Measurements from ENCODE around the gene KIF18A. TPM values are rescaled to one million over a fixed set of nuclear protein-coding genes. Genes with fewer than 3 reads are reported as not detected.
"Not testable (repeated sequence)": the region's sequence is repeated elsewhere in the genome, so short reads cannot be mapped to it uniquely, and the experiment has no call there.

Gene KIF18A
- total RNA-seq, 1 donor from 2014 or later = 4.7 TPM

DNA sequence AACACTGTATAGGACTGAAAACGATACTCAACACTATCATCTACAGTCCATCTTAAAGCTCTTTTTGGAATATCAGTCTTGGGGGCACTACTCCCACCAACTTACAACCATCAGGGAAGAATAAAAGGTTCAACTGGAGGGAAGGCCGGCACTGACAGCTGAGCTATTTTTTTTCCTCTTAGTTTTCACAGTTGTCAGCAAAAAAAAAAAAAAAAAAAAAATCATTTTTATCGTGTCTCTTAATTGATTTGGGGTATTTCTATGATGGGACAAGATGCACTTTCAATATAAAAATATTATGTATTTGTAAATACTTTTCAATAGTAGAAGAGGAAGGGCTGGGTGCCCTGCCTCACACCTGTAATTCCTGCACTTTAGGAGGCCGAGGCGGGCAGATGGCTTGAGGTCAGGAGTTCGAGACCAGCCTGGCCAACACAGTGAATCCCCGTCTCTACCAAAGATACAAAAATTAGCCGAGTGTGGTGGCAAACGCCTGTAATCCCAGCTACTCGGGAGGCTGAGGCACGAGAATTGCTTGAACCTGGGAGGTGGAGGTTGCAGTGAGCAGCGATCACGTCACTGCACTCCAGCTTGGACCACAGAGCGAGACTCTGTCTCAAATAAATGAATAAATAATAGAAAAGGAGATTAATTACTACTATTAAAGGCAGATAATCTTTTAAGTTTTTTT, 1.5 kb downstream of the KIF18A start:
- DNase-seq (ENCODE audit: low read depth) = no peak

DNA sequence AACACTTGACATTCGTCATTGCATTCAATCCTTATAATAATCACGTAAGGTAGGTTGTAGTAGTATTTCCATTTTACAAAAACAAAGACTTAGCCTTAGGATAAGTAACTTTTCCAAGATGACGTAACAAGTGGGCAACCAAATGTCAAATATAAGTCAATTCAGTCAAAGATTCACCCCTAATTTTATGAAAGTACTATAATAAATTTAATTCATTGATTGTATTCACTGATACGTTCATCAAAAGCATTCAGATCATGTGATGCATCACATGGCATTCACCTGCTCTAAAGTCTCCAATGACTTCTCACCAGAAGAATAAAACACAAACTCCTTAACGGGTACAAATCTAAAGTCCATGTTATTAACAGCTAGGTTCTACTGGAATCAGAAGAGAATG, 2.1 kb downstream of the KIF18A start:
- no peak for DNase-seq (ENCODE audit: low read depth)

DNA sequence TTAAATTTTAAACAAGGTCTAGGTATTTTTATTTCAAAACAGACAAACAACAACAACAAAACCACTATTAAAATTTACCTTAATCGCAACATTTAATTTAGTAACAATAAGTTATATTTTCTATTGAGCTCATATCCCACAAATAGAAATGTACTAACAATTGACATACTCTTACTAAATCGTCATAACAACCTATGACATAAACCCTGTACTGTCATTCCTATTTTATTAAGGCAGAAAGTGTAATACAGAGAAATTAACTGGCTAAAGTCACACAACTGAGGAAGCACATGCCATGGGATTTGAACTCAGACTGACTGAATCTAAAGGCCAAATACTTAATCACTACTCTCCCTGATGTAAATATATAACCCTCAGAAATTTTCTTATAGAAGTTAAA, 3.0 kb downstream of the KIF18A start:
- DNase-seq (ENCODE audit: low read depth) = no peak

DNA sequence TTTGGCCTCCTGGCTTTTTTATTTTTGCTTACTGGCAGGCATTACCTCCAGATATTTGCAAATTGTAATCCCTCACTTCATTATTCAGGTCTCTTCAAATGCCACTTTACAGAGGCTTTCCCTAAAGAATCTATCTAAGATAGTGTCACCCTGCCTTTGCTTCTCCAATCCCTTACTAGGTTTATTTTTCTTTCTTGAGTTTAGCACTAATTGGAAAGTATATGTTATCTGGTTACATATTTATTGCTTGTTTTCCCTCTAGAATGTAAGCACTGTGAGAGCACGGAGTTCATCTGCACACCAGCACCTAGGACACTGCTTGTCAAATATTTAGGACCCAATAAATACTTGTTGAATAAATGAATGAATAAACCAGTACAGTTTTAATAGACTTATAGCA, 3.5 kb downstream of the KIF18A start:
- no peak for DNase-seq (ENCODE audit: low read depth)

DNA sequence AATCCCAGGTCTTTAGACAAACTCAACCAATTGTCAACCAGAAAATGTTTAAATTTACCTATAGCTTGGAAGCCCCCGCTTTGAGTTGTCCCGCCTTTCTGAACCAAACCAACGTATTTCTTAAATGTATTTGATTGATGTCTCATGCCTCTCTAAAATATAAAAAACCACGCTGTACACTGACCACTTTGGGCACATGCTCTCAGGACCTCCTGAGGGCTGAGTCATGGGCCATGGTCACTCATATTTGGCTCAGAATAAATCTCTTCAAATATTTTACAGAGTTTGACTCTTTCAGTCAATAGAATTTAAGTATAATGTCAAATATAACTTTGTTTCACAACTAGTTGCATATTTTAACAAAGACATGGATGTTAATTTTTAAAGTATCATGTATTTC, 5.7 kb downstream of the KIF18A start:
- DNase-seq (ENCODE audit: low read depth) = peak; percentile 57

DNA sequence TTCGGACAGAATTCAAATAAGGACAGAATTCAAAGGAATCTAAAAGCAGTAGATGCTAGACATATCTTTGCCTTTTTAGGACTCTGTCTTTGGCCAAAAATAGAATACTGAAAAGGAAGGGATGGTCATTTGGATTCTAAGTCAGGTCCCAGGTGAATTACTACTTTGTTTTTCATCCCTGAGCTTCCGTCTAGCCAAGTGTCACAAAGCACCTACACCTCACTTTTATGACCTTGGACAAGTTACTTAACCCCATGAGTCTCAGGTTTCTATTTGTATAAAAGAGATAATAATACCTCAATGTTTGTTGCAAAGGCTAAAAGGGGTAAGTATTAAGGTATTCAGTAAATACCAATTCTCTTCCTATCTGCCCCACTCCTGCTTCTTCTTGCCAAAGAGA, 7.3 kb downstream of the KIF18A start:
- DNase-seq (ENCODE audit: low read depth) = no peak

DNA sequence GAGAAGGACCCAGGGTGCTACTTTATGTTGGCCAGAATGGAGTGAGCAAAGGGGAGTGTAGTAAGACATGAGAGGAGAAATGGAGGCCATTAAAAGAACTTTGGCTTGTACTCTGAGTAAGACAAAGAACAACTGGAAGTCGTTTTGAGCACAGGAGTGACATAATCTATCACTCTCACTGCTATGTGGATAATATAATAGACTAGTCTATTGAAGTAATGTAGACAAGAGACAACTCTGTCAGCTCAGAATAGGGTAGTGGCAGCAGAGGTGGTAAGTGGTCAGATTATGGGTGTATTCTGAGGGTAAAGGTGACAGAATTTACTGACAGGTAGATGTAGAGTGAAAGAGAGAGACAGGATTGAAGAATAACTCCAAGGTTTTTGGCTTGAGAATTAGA, 8.2 kb downstream of the KIF18A start:
- DNase-seq (ENCODE audit: low read depth) = no peak

DNA sequence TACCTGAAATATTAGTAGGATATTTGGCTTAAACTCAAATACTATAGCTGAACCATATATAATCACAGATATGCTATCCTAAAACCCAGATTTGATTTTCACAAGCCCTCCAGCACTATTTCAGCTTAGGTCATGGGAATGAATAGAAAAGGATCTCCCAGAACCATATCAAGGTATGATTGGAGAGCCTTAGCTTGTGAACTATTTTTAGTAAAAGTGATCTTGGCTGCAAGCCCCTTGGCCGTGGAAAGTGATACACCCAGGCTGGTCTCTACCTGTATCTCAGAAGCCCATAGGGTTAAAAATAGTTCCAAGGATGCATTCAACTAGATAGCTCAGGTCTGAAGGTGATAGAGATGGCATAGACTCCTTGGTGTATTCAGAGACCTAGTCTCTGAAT, 9.7 kb downstream of the KIF18A start:
- no peak for DNase-seq (ENCODE audit: low read depth)

DNA sequence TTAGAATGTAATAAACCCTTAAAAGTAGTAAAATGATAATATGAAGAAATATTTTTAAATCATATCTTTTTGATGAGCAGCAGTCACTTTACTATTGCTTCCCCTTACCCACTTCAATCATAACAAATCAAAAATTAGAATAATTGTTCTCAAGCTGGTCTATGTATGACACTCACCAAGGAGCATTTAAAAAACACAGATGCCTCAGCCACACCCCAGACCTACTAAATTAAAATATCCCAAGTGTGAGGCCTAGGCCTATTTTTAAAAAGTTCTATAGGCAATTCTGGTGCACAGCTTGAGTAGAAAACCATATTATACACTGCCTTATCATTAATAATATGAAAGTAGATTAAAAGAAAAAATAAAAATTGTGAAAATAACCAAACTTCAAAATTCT, 15.2 kb downstream of the KIF18A start:
- peak; percentile 53 for DNase-seq (ENCODE audit: low read depth)

DNA sequence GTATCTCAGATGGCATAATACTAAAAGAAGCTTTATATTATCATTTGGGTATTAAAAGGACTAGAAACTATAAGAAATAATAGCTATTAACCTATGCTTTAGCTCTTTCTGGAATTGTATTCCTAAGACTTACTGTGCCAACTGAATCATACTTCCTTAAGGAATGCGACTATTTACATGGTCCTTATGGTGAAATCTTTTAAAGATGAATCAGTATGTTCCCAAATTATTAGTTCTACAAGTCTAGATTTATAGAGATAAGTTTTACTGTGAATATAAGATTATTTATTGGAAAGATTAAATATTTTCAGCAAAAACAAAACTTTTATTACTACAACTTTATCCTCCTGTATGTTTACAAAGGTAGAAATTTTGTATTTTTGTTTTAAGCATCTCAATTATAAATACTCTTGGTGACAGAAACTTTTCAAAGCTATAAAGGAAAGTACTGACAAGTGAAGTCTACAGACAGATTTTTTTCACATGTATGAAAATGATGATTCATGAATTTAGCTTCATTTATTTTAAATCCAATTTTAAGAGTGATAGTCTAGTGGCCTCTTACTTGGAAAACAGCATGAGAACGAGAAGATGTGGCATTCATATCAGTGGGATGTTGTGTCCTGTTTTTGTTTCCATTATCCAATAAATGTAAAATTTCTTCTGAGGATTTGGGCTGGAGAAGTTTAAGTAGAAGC, 17.8 kb downstream of the KIF18A start:
- no peak for DNase-seq (ENCODE audit: low read depth)

DNA sequence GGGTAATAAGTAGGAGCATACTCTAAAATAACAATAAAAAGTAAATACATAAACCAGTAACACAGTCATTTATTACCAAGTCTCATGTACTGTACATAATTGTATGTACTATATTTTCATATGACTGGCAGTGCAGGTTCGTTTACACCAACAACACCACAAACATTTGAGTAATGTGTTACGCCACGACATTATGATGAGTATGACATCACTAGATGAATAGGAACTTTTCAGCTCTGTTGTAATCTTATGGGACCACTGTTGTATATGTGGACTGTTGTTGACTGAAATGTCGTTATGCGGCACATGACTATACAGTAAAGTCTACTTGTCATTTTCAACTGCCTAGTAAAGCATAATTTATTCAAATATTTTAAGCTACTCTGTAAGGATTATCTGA, 18.6 kb downstream of the KIF18A start:
- DNase-seq (ENCODE audit: low read depth) = no peak

DNA sequence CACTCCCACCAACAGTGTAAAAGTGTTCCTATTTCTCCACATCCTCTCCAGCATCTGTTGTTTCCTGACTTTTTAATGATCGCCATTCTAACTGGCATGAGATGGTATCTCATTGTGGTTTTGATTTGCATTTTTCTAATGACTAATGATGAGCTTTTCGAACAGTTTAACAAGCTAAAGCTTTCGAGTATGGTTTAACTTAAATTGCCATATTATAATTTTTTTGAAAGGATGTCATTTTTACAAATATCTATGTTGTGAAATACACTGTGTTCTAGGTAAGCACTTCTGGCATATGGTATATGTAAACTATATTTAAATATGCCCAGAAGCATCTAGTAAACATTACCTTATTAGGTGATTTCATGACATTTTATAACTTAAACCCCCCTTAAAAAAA, 20.3 kb downstream of the KIF18A start:
- DNase-seq (ENCODE audit: low read depth) = not testable (repeated sequence)

DNA sequence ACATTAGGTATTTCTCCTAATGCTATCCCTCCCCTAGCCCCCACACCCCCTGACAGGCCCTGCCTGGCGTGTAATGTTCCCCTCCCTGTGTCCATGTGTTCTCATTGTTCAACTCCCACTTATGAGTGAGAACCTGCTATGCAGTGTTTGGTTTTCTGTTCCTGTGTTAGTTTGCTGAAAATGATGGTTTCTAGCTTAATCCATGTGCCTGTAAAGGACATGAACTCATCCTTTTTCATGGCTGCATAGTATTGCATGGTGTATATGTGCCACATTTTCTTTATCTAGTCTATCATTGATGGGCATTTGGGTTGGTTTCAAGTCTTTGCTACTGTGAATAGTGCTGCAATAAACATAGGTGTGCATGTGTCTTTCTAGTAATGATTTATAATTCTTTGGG, 20.8 kb downstream of the KIF18A start:
- DNase-seq (ENCODE audit: low read depth) = not testable (repeated sequence)

DNA sequence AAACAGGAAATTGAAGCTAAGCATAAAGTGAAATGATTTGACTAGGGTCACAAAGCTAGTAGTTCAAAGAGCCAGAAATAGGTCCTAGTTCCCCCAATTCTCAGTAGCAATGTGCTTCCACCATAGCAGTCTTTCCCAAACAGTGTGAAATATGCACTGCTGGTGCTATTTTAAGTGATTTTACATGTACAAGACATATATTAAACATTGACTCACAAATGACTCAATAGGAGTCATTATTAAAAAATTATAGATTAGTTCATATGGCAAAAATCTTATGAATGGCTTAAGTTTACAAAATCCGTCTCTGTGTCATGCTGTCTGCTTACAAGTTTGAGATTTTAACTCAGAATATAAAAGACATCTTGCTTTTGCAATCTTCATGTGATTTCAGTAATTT, 21.4 kb downstream of the KIF18A start:
- DNase-seq (ENCODE audit: low read depth) = no peak

DNA sequence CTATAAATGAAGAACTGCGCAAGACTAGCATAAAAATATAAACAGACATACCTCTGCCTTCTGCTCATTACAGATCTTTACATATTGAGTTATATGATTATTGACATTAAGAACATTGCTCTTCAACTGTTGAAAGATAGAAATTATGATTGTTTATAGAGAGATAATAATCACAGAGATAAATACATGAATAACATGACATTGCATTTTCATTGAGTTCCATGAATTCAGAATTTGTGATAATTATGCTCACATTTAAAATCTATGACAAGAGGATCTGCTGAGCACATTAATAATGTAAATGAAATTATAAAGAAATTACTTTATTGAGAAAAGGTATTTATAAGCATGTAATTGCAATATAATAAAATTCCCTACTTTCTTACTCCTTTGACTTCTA, 24.8 kb downstream of the KIF18A start:
- no peak for DNase-seq (ENCODE audit: low read depth)

DNA sequence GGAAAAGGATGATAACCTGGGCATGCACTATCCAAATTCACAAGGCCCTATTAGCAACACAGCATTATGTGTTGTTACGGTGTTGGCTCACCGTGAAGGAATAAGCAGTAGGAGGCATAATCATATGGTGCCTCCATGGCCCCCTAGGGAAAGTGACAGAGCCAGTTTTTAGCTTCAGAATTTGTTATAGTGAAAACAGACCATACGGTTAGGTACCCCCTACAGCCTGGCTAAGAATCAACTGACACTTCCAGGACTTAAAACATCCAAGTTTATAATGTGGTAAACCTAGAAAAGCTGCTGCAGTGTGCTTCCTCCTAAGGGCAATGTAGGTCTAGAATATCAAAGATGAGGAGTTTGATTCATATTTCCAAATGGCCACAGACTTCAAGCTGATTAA, 30.4 kb downstream of the KIF18A start:
- no peak for DNase-seq (ENCODE audit: low read depth)

DNA sequence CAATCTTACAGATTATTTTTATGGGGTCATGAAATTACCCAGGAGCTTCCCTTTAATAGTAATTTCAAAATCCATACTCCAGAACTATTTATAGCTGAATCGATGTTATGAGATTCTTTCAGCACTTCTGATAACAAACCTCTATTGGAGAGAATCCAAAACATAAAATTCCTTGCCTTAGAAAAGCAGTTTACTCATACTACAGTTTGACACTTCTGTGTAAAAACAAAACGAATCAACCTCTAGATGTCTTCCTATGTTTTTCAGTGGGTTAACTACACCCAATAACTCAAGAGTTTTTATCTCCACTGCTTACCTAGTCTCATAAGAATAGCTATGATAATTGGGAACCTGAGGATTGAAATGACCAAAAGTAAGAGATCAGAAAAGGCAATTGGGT, 35.6 kb downstream of the KIF18A start:
- no peak for DNase-seq (ENCODE audit: low read depth)

DNA sequence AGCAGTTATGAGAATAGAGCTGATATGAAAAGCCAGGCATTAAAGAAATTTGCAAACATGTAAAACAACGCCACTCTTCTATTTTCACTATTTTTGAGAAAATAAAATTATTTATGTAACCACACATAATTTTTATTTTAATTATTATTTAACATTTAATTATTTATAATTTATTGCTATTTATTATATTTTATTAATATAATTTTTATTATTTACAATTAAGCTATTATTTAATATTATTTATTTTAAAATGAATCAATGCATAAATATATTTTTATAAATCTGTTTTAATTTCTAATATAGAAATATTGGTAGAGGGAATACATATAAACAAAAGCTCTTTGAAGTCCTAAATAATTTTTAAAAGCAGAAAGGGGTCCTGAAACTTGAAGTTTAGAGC, 36.7 kb downstream of the KIF18A start:
- DNase-seq (ENCODE audit: low read depth) = no peak

DNA sequence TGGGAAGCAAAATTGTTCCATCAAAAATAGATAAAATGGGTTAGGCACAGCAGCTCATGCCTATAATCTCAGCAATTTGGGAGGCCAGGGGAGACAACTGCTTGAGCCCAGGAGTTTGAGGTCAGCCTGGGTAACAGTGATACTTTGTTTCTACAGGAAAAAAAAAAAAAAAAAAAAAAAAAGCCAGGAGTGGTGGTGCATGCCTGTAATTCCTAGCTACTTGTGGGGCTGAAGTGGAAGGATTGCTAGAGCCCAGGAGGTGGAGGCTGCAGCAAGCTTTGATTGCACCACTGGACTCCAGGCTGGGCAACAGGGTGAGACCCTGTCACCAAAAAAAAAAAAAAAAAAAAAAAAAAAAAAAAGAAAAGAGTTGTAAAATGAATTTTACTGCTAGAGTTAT, 49.6 kb downstream of the KIF18A start:
- DNase-seq (ENCODE audit: low read depth) = peak; percentile 51

DNA sequence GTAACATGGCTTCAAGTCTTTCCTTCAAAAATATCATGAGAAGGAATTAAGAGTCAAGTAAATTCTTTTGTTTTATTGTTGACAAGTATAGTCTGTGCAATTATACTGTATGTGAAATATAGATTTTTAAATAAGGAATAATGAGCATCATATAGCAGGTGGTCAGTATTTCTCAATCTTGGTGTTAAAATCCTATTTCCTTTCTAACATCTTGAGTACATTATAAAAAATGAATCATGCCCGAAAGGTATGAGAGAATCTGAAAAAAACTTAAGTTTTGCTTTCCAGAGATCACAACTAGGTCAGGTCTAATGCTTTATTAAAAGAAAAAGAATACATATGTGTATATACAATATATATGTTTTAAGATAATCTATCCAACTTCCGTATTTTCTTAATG, 53.1 kb downstream of the KIF18A start:
- DNase-seq (ENCODE audit: low read depth) = no peak

DNA sequence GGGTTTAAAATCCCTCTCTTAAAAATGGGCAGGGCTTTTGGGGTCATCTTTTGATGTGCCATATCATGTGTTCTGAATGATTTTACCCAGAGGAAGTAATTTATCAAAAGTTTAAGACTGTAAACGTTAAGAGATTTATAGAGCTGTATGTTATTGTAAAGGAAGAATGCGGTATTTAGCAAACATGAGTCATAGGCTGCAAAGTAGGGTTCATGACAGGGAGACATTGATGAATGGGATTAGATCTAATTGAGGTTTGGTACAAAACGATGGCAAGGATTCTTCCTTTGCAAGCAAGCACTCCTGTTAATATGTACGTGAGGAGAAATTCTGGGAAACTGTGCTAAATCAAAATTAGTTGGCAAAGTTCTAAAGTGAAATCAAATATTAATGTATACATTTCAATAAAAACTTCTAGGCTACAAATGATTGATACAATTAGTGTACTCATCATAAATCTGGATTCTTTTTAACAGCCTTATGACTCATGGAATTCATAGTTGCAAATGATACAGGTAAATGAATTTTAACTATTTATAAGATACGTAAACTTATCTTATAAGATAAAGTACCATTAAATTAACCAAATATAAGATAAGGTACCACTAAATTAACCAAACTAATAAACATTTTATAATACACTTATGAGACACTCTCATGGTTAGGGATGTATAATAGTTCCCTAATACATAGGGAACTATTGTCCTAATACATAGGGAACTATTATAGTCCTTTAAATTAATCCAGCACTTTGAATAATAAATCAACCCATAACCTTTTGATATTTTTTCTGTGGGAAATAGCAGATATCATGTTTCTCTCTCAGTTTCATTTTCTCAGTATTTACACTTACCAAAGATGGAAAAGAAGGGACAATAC, 58.4 kb downstream of the KIF18A start:
- no peak for DNase-seq (ENCODE audit: low read depth)

DNA sequence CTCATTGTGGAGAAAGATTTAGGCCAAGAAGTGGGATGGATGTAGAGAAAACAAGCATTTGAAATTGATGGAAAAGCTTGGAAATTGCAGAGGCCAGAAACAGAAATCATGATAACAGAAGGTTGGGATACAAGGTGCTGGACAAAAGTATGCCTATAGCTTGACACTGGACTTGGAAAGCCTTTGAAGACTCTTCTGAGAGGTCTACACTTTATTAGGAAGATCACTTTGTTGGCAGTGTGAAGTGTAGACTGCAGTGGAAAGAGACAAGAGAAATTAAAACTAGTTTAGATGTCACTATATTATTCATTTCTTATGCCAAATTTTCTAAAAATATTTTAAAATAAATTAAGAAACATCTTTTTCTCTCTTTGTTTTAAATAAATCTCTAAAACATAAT, 59.1 kb downstream of the KIF18A start:
- no peak for DNase-seq (ENCODE audit: low read depth)
